Muscle of back (tissue), 13 donors: ENCODE results near the gene SHISA6. TPM values are rescaled to one million over a fixed set of nuclear protein-coding genes. Genes with fewer than 3 reads are reported as not detected.
A peak's percentile ranks its signal among the peaks of the same experiment; 100 is the strongest.

Source experiments
- DNase-seq, 3 donors: peaks; one replicate each; pipeline versions ENCODE4 v3.0.0 to v3.0.0-alpha.2; 2013
- long read RNA-seq, 9 donors: transcript quantifications; one replicate each; lab custom pipeline, GENCODE V29; 2026
- polyA plus RNA-seq, 10 donors: library from polyadenylated mRNA; unstranded; fragments of 120-200 nt; gene quantifications; one replicate each; pipeline ENCODE4 v1.2.1, GENCODE V29; 2013; ENCODE audit not compliant: insufficient read length in 10 of 10

Gene SHISA6
- 10 to 100 TPM in 7 of 10 donors, 1 to 10 TPM in 3; 8.0 to 16.8 (median 11.8) TPM for polyA plus RNA-seq
- long read RNA-seq, donor 1: 0 reads
- long read RNA-seq, donor 2, full-length matches to known transcripts: 1 of 1 reads
- long read RNA-seq, donor 2, partial matches to known transcripts: 0 of 1 reads
- long read RNA-seq, donor 2, other reads (novel, unspliced or antisense): 0 of 1 reads
- long read RNA-seq, donor 3: 0 reads
- long read RNA-seq, donor 4: 0 reads
- long read RNA-seq, donor 5, full-length matches to known transcripts: 3 of 3 reads
- long read RNA-seq, donor 5, partial matches to known transcripts: 0 of 3 reads
- long read RNA-seq, donor 5, other reads (novel, unspliced or antisense): 0 of 3 reads
- long read RNA-seq, donor 6, full-length matches to known transcripts: 3 of 3 reads
- long read RNA-seq, donor 6, partial matches to known transcripts: 0 of 3 reads
- long read RNA-seq, donor 6, other reads (novel, unspliced or antisense): 0 of 3 reads
- long read RNA-seq, donor 7, full-length matches to known transcripts: 2 of 2 reads
- long read RNA-seq, donor 7, partial matches to known transcripts: 0 of 2 reads
- long read RNA-seq, donor 7, other reads (novel, unspliced or antisense): 0 of 2 reads
- long read RNA-seq, donor 8: 0 reads
- long read RNA-seq, donor 9: 0 reads

GRCh38 chr17:11240841-11241610 is at the start of gene SHISA6:
Gene SHISA6, plus strand, starts transcription at chr17:11241213.
- peak in 2 of 3 donors; percentile 47 to 61 for DNase-seq

GRCh38 chr17:11195801-11196200 is 45.2 kb upstream of the SHISA6 start:
- DNase-seq: no peak

- DNase-seq: no peak
Measured at GRCh38 chr17:11204991-11205390, 36.0 kb upstream of the SHISA6 start.

GRCh38 chr17:11205659-11206058 is 35.4 kb upstream of the SHISA6 start:
- DNase-seq: no peak

GRCh38 chr17:11209906-11210305 is 31.1 kb upstream of the SHISA6 start:
- peak in 1 of 3 donors; percentile 11 for DNase-seq

GRCh38 chr17:11212792-11213191 is 28.2 kb upstream of the SHISA6 start:
- DNase-seq: no peak

GRCh38 chr17:11216976-11217375 is 24.0 kb upstream of the SHISA6 start:
- DNase-seq: no peak

- DNase-seq: no peak
Measured at GRCh38 chr17:11221196-11221595, 19.8 kb upstream of the SHISA6 start.

GRCh38 chr17:11221721-11222120 is 19.3 kb upstream of the SHISA6 start:
- DNase-seq: no peak

GRCh38 chr17:11238705-11239104 is 2.3 kb upstream of the SHISA6 start:
- DNase-seq: no peak

- peak in 1 of 3 donors; percentile 60 for DNase-seq
Measured at GRCh38 chr17:11239379-11239970, 1.5 kb upstream of the SHISA6 start.

- DNase-seq: peak; percentile 24 to 88 (median 69)
Measured at GRCh38 chr17:11240041-11240840, 772 bp upstream of the SHISA6 start.

- DNase-seq: peak in 1 of 3 donors; percentile 56
Measured at GRCh38 chr17:11241611-11242226, 706 bp downstream of the SHISA6 start.

- no peak for DNase-seq
Measured at GRCh38 chr17:11242411-11242810, 1.4 kb downstream of the SHISA6 start.

GRCh38 chr17:11244776-11245175 is 3.8 kb downstream of the SHISA6 start:
- peak in 1 of 3 donors; percentile 42 for DNase-seq

- peak in 1 of 3 donors; percentile 23 for DNase-seq
Measured at GRCh38 chr17:11245187-11245586, 4.2 kb downstream of the SHISA6 start.

GRCh38 chr17:11245791-11246190 is 4.8 kb downstream of the SHISA6 start:
- DNase-seq: no peak

- DNase-seq: no peak
Measured at GRCh38 chr17:11250161-11250560, 9.1 kb downstream of the SHISA6 start.

- DNase-seq: no peak
Measured at GRCh38 chr17:11251561-11252107, 10.6 kb downstream of the SHISA6 start.

GRCh38 chr17:11252146-11252545 is 11.1 kb downstream of the SHISA6 start:
- DNase-seq: peak in 1 of 3 donors; percentile 43
